Tibial artery (tissue), 4 donors: ENCODE data around the gene PCDH9.

Experiments
- DNase-seq, 2 donors: peaks; one replicate each; pipeline ENCODE4 v3.0.0-alpha.2; 2019
- H3K27ac ChIP-seq, 2 donors: fragments of 200-600 bp; sonication (generic) in 1 of 2; 1 replicate in 1 of 2; 2 replicates in 1 of 2; pipeline ENCODE4 v1.5.1; 2018 to 2019; ENCODE audit warnings: mild to moderate bottlenecking in 1 of 2
- H3K27me3 ChIP-seq, 2 donors: fragments of 200-600 bp; sonication (generic) in 1 of 2; one replicate each; pipeline versions ENCODE4 v1.5.1 to v1.6.0; 2016 to 2019
- H3K36me3 ChIP-seq, 3 donors: fragments of 200-600 bp; sonication (generic) in 2 of 3; one replicate each; pipeline ENCODE4 v1.5.1; 2016 to 2019; ENCODE audit warnings: mild to moderate bottlenecking in 2 of 3
- H3K4me1 ChIP-seq, 4 donors: fragments of 200-600 bp; sonication (generic) in 2 of 4; 1 replicate in 3 of 4; 2 replicates in 1 of 4; pipeline ENCODE4 v1.5.1; 2016 to 2019
- H3K4me3 ChIP-seq, 2 donors: fragments of 200-600 bp; sonication (generic) in 1 of 2; 1 replicate in 1 of 2; 2 replicates in 1 of 2; pipeline ENCODE4 v1.5.1; 2018 to 2019; ENCODE audit warnings: mild to moderate bottlenecking in 2 of 2
- H3K9me3 ChIP-seq, 3 donors: fragments of 200-600 bp; sonication (generic) in 1 of 3; one replicate each; pipeline ENCODE4 v1.5.1; 2016 to 2019
- intact Hi-C: fragments of 100-400 bp; cut with DNase I; formaldehyde crosslinking; loops from one replicate; pipeline ENCODE4 v1.15.0; 2023; ENCODE audit warnings: low total_unique reads
- TF ChIP-seq, protein P1 (sequence below), 2 experiments: fragments of 200-600 bp in 1 of 2; fragments of 450-650 bp in 1 of 2; IDR thresholded peaks; one replicate each; pipeline ENCODE4 v1.5.1; 2017 to 2019; ENCODE audit warnings: antibody characterized with exemption in 2 of 2, mild to moderate bottlenecking in 1 of 2, moderate library complexity in 1 of 2

The PCDH9 gene

DNA sequence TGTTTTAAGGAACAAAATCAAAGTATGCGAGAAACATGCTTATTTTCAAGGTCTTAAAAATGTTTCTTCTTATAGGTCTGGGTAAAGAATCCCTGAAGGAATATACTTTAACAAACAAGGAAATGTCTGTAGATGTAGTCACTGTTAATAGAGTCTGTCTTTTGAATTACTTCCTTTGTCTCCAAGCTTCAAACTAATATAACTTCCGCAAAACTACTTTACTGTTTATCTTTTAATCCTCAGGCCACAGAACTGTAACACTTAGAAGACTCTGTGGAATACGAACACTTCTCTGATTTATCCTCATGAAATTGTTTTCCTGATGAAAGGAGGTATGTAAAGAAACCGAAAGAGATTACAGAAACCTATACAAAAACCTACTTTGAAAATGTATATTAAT is 316.0 kb downstream of the PCDH9 start:
- no peaks in the 10 kb centered on the region for H3K9me3 ChIP-seq

DNA sequence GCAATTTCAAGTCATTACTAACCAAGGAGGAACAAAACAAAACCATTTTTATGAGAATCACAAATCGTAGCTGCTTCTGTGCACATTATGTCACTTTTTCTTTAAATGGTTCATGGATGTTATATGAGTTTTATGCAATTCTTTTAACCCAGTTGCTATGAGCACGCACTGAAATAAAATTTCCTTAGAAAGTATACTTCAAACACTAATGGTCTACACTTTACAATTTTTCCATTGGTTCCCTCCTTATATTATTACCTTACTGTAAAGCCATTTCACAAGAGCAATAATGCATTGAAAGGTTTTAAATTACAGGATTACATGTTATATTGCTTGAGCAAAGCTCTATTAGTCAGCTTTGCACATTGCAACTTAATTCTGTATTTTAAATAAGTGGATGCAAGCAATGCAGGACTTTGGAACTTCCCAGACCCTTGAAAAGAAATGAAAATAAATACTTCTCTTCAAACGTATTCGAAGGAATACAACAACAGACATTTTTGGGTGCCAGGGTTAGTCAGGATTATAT is 318.7 kb downstream of the PCDH9 start:
- no peaks in the 10 kb centered on the region for H3K9me3 ChIP-seq
- no peak overlapping the region for H3K4me3 ChIP-seq
- intact Hi-C loops: no loop called here
- no peaks in the 10 kb centered on the region for H3K4me1 ChIP-seq
- H3K27ac ChIP-seq: no peak overlapping the region
- TF ChIP-seq, protein P1, sequence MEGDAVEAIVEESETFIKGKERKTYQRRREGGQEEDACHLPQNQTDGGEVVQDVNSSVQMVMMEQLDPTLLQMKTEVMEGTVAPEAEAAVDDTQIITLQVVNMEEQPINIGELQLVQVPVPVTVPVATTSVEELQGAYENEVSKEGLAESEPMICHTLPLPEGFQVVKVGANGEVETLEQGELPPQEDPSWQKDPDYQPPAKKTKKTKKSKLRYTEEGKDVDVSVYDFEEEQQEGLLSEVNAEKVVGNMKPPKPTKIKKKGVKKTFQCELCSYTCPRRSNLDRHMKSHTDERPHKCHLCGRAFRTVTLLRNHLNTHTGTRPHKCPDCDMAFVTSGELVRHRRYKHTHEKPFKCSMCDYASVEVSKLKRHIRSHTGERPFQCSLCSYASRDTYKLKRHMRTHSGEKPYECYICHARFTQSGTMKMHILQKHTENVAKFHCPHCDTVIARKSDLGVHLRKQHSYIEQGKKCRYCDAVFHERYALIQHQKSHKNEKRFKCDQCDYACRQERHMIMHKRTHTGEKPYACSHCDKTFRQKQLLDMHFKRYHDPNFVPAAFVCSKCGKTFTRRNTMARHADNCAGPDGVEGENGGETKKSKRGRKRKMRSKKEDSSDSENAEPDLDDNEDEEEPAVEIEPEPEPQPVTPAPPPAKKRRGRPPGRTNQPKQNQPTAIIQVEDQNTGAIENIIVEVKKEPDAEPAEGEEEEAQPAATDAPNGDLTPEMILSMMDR (IDR thresholded peaks at IDR 0.05): no peak
- H3K36me3 ChIP-seq: no peaks in the 10 kb centered on the region
- H3K27me3 ChIP-seq: no peaks in the 10 kb centered on the region
- no peak for DNase-seq

More for the DNA sequence above, 316.0 kb downstream of the PCDH9 start:
- H3K4me1 ChIP-seq: no peaks in the 10 kb centered on the region
- DNase-seq: no peak
- no peak overlapping the region for H3K4me3 ChIP-seq
- H3K27me3 ChIP-seq: no peaks in the 10 kb centered on the region
- no peak overlapping the region for H3K27ac ChIP-seq
- TF ChIP-seq, protein P1 (IDR thresholded peaks at IDR 0.05): no peak
- intact Hi-C loops: no loop called here
- H3K36me3 ChIP-seq: no peaks in the 10 kb centered on the region

DNA sequence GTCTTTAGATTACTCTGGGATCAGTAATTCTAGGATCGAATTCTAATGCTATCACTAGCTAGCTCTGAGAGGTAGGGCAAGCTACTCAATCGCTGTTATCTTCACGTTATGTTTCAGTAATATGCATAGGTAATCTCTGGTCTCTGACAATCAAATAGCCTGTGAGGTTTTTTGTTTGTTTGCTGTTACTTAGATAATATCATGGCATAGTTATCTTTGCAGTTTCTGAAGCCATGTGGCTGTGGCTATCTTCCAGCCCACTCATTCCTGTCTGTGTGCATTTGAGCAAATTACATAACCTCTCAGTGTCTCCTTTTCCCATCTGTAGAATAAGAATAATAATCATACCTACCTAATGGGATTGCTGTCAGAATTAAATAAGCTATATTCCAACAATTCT is 330.2 kb downstream of the PCDH9 start:
- TF ChIP-seq, protein P1 (IDR thresholded peaks at IDR 0.05): no peak
- Histone ChIP-seq H3K4me3 (no peak overlapping the region), H3K4me1 (no peaks in the 10 kb centered on the region), H3K36me3 (no peaks in the 10 kb centered on the region), H3K9me3 (no peaks in the 10 kb centered on the region), H3K27ac (no peak overlapping the region), H3K27me3 (no peaks in the 10 kb centered on the region)
- no peak for DNase-seq
- intact Hi-C loops: no loop called here

DNA sequence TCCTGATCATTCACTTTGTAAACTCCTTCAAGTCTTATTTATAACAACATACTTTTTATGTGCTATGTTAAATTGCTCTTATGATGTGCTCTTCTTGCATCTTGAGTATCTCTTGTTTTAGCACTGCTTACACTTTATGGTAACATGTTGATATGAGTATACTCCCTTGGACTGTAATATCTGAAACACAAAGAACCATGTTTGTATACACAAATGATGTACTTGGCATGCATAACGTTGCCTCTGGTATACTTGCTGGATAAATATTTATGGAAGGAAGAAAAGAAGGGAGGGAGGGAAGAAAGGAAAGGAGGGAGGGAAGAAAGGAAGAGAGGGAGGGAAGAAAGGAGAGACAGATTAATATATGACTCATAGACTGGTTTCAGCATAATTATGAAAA is 333.2 kb downstream of the PCDH9 start:
- H3K4me1 ChIP-seq: no peaks in the 10 kb centered on the region
- TF ChIP-seq, protein P1 (IDR thresholded peaks at IDR 0.05): no peak
- H3K36me3 ChIP-seq: no peaks in the 10 kb centered on the region
- DNase-seq: no peak
- H3K4me3 ChIP-seq: no peak overlapping the region
- H3K27ac ChIP-seq: no peak overlapping the region
- no peaks in the 10 kb centered on the region for H3K27me3 ChIP-seq
- intact Hi-C loops: no loop called here
- no peaks in the 10 kb centered on the region for H3K9me3 ChIP-seq

DNA sequence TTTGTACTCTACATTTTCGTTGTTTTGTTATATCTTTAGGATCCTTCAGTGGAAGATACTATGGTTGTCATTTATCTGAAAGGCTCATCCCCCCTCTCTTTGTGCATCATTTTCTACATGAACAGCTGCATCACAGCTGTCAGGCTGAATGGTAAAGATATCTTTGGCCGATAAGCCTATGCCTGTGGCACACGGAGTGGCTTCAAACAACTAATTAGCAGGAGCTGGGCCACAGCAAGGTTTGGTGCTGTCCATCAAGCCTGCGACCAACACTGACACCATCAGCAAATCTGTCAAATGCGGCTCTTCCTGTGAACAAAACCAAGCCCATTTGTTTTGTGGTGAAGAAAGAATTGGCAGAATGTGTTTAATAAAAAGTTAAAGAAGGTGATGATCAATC is 334.4 kb downstream of the PCDH9 start:
- Histone ChIP-seq H3K27ac (no peak overlapping the region), H3K4me3 (no peak overlapping the region), H3K9me3 (no peaks in the 10 kb centered on the region), H3K36me3 (no peaks in the 10 kb centered on the region), H3K4me1 (no peaks in the 10 kb centered on the region), H3K27me3 (no peaks in the 10 kb centered on the region)
- DNase-seq: no peak
- intact Hi-C loops: no loop called here
- TF ChIP-seq, protein P1 (IDR thresholded peaks at IDR 0.05): no peak

DNA sequence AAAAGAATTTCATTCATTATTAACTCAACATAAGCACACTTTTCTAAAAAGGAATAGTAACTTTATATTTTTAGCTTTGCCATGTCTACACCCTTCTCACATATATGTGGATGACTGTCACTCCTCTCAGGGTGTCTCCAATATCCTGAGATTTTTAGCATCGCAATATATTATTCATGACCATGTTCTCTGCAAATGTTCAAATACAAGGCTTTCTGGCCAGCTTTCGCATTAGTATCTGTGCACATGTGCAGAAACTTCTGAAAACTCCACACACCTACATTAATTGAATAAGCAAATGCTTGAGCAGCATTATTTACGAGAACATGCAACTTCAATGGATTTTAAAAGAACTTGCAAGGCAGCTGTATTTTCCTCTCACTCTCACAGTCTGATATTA is 334.8 kb downstream of the PCDH9 start:
- Histone ChIP-seq H3K27ac (no peak overlapping the region), H3K4me3 (no peak overlapping the region), H3K9me3 (no peaks in the 10 kb centered on the region), H3K4me1 (no peaks in the 10 kb centered on the region), H3K27me3 (no peaks in the 10 kb centered on the region), H3K36me3 (no peaks in the 10 kb centered on the region)
- no peak for DNase-seq
- intact Hi-C loops: no loop called here
- TF ChIP-seq, protein P1 (IDR thresholded peaks at IDR 0.05): no peak
